Mesenchymal stem cell (in vitro differentiated cells and primary cell): ENCODE results near the gene C11orf58.

ENCODE experiments used
- DNase-seq: peaks from one replicate; pipeline ENCODE4 v3.0.0-alpha.2; 2013
- H2AFZ ChIP-seq: one replicate; pipeline ENCODE4 v1.6.1; 2013; ENCODE audit warnings: low read depth, mild to moderate bottlenecking, control low read depth, inconsistent platforms, low read length, moderate library complexity
- H2AK5ac ChIP-seq: 2 replicates; pipeline ENCODE4 v1.6.1; 2013; ENCODE audit warnings: low read length, moderate library complexity, mild to moderate bottlenecking, inconsistent platforms; ENCODE audit not compliant: severe bottlenecking
- H2BK120ac ChIP-seq: one replicate; pipeline ENCODE4 v1.6.1; 2013; ENCODE audit warnings: low read depth, mild to moderate bottlenecking, inconsistent platforms, low read length, moderate library complexity
- H2BK12ac ChIP-seq, 2 experiments: one replicate each; pipeline ENCODE4 v1.6.1; 2013; ENCODE audit warnings: inconsistent platforms in 2 of 2, low read length in 2 of 2, mild to moderate bottlenecking in 2 of 2, moderate library complexity in 2 of 2, control low read depth in 1 of 2
- H2BK15ac ChIP-seq: one replicate; pipeline ENCODE4 v1.6.1; 2013; ENCODE audit warnings: mild to moderate bottlenecking, low read depth, inconsistent platforms; ENCODE audit not compliant: poor library complexity, severe bottlenecking
- H2BK5ac ChIP-seq: 2 replicates; pipeline ENCODE4 v1.6.1; 2013; ENCODE audit warnings: low read depth, mild to moderate bottlenecking, low read length, control low read depth, inconsistent platforms; ENCODE audit not compliant: poor library complexity, severe bottlenecking
- H3K14ac ChIP-seq, 2 experiments: one replicate each; pipeline ENCODE4 v1.6.1; 2013; ENCODE audit warnings: inconsistent platforms in 2 of 2, low read length in 2 of 2, control low read depth in 1 of 2, mild to moderate bottlenecking in 1 of 2, moderate library complexity in 1 of 2
- H3K18ac ChIP-seq, 2 experiments: one replicate each; pipeline ENCODE4 v1.6.1; 2013; ENCODE audit warnings: inconsistent platforms in 2 of 2, low read length in 2 of 2, control low read depth in 1 of 2, low read depth in 1 of 2, mild to moderate bottlenecking in 1 of 2
- H3K23ac ChIP-seq, 2 experiments: one replicate each; pipeline ENCODE4 v1.6.1; 2013; ENCODE audit warnings: inconsistent platforms in 2 of 2, low read length in 2 of 2, mild to moderate bottlenecking in 2 of 2, moderate library complexity in 2 of 2, control low read depth in 1 of 2
- H3K27ac ChIP-seq: 2 replicates; pipeline ENCODE4 v1.5.1; 2013; ENCODE audit warnings: mild to moderate bottlenecking, moderate library complexity, low read length, control low read depth, inconsistent platforms; ENCODE audit not compliant: poor library complexity, severe bottlenecking
- H3K27me3 ChIP-seq, 2 experiments: 2 replicates each; pipeline versions ENCODE4 v1.6.1 to v1.7.0; 2013; ENCODE audit warnings: low read length in 2 of 2, mild to moderate bottlenecking in 2 of 2, moderate library complexity in 2 of 2, control low read depth in 1 of 2, inconsistent platforms in 1 of 2; ENCODE audit not compliant: control insufficient read depth in 1 of 2, insufficient read depth in 1 of 2
- H3K36me3 ChIP-seq, 2 experiments: 2 replicates each; pipeline versions ENCODE4 v1.6.1 to v1.7.0; 2013; ENCODE audit warnings: low read length in 2 of 2, control low read depth in 1 of 2, inconsistent platforms in 1 of 2, low read depth in 1 of 2, mild to moderate bottlenecking in 1 of 2; ENCODE audit not compliant: insufficient read depth in 2 of 2, control insufficient read depth in 1 of 2
- H3K4ac ChIP-seq, 2 experiments: one replicate each; pipeline ENCODE4 v1.6.1; 2013; ENCODE audit warnings: inconsistent platforms in 2 of 2, low read length in 2 of 2, mild to moderate bottlenecking in 2 of 2, moderate library complexity in 2 of 2, control low read depth in 1 of 2, low read depth in 1 of 2
- H3K4me1 ChIP-seq: 2 replicates; pipeline ENCODE4 v1.6.1; 2013; ENCODE audit warnings: low read depth, low read length, control low read depth; ENCODE audit not compliant: control insufficient read depth, insufficient read depth
- H3K4me2 ChIP-seq: 2 replicates; pipeline ENCODE4 v1.6.1; 2013; ENCODE audit warnings: low read length, mild to moderate bottlenecking, inconsistent platforms; ENCODE audit not compliant: poor library complexity, severe bottlenecking
- H3K4me3 ChIP-seq, 2 experiments: 2 replicates each; pipeline versions ENCODE4 v1.5.1 to v1.7.0; 2013; ENCODE audit warnings: low read length in 2 of 2, mild to moderate bottlenecking in 2 of 2, control low read depth in 1 of 2, low read depth in 1 of 2; ENCODE audit not compliant: insufficient read depth in 1 of 2
- H3K79me1 ChIP-seq: replicated peaks from 2 replicates; pipeline ENCODE4 v1.6.1; 2013; ENCODE audit warnings: mild to moderate bottlenecking, control low read depth, low read length, inconsistent platforms; ENCODE audit not compliant: poor library complexity, severe bottlenecking
- H3K9ac ChIP-seq: 2 replicates; pipeline ENCODE4 v1.7.0; 2013; ENCODE audit warnings: mild to moderate bottlenecking, low read length, moderate library complexity
- H3K9me3 ChIP-seq: 2 replicates; pipeline ENCODE4 v1.7.0; 2013; ENCODE audit warnings: mild to moderate bottlenecking, low read length; ENCODE audit not compliant: control insufficient read depth
- H4K8ac ChIP-seq: one replicate; pipeline ENCODE4 v1.6.1; 2013; ENCODE audit warnings: inconsistent platforms, mild to moderate bottlenecking, low read length, moderate library complexity
- H4K91ac ChIP-seq: one replicate; pipeline ENCODE4 v1.6.1; 2013; ENCODE audit warnings: mild to moderate bottlenecking, low read length, inconsistent platforms
- WGBS: methylation state at CpG from one replicate; pipeline ENCODE4 v1.1.7; 2013; ENCODE audit warnings: mixed read lengths; 5-methylcytosine and 5-hydroxymethylcytosine counted together

Gene C11orf58

GRCh38 chr11:16779436-16779835 is 41.0 kb downstream of the C11orf58 start:
- Histone ChIP-seq H2AFZ (no peak overlapping the region), H3K4ac (no peak overlapping the region), H3K4me3 (no peak overlapping the region), H3K4me2 (no peak overlapping the region), H2BK12ac (no peak overlapping the region), H4K91ac (no peak overlapping the region), H3K79me1 (no peaks in the 10 kb centered on the region), H2BK120ac (no peak overlapping the region), H2AK5ac (no peak overlapping the region), H3K9ac (no peak overlapping the region), H3K4me1 (peaks cover 2% of the 10 kb centered on the region), H3K14ac (no peak overlapping the region), H3K23ac (no peak overlapping the region), H2BK15ac (no peak overlapping the region), H3K36me3 (peaks cover 0 to 11% of the 10 kb centered on the region in 2 experiments), H3K27ac (no peak overlapping the region), H3K9me3 (no peaks in the 10 kb centered on the region), H2BK5ac (no peak overlapping the region), H3K18ac (no peak overlapping the region), H4K8ac (no peak overlapping the region), H3K27me3 (peaks cover 0 to 18% of the 10 kb centered on the region in 2 experiments)
- DNase-seq: no peak
- WGBS: 73% methylated on average over 8 of the region's 8 CpGs

GRCh38 chr11:16780146-16780545 is 41.7 kb downstream of the C11orf58 start:
- H2BK5ac ChIP-seq: no peak overlapping the region
- no peak overlapping the region for H3K18ac ChIP-seq
- no peak overlapping the region for H3K9ac ChIP-seq
- no peak for DNase-seq
- H2BK120ac ChIP-seq: no peak overlapping the region
- peaks cover 2% of the 10 kb centered on the region for H3K4me1 ChIP-seq
- peaks cover 0 to 16% of the 10 kb centered on the region in 2 experiments for H3K27me3 ChIP-seq
- H3K4me2 ChIP-seq: no peak overlapping the region
- H2AK5ac ChIP-seq: no peak overlapping the region
- no peak overlapping the region for H2BK12ac ChIP-seq
- H3K9me3 ChIP-seq: no peaks in the 10 kb centered on the region
- H2BK15ac ChIP-seq: no peak overlapping the region
- no peak overlapping the region for H3K4me3 ChIP-seq
- H3K27ac ChIP-seq: no peak overlapping the region
- H3K36me3 ChIP-seq: peaks cover 0 to 11% of the 10 kb centered on the region in 2 experiments
- H3K79me1 ChIP-seq: no peaks in the 10 kb centered on the region
- no peak overlapping the region for H3K14ac ChIP-seq
- no peak overlapping the region for H2AFZ ChIP-seq
- no peak overlapping the region for H4K8ac ChIP-seq
- no peak overlapping the region for H3K4ac ChIP-seq
- H3K23ac ChIP-seq: no peak overlapping the region
- WGBS: 100% methylated on average over 1 of the region's 2 CpGs
- no peak overlapping the region for H4K91ac ChIP-seq

- Histone ChIP-seq H3K14ac (no peak overlapping the region), H4K8ac (no peak overlapping the region), H2BK15ac (no peak overlapping the region), H3K4me1 (peaks cover 2% of the 10 kb centered on the region), H3K23ac (no peak overlapping the region), H2AFZ (no peak overlapping the region), H4K91ac (no peak overlapping the region), H3K4ac (no peak overlapping the region), H3K79me1 (no peaks in the 10 kb centered on the region), H2BK120ac (no peak overlapping the region), H2AK5ac (no peak overlapping the region), H3K4me3 (no peak overlapping the region), H2BK5ac (no peak overlapping the region), H3K18ac (no peak overlapping the region), H3K36me3 (peaks cover 0 to 11% of the 10 kb centered on the region in 2 experiments), H3K9ac (no peak overlapping the region), H3K27ac (no peak overlapping the region), H2BK12ac (no peak overlapping the region), H3K9me3 (no peaks in the 10 kb centered on the region), H3K27me3 (peaks cover 0 to 9% of the 10 kb centered on the region in 2 experiments), H3K4me2 (no peak overlapping the region)
- 89% methylated on average over 17 of the region's 19 CpGs for WGBS
- no peak for DNase-seq
Measured at GRCh38 chr11:16780698-16781550, 42.5 kb downstream of the C11orf58 start.

GRCh38 chr11:16781936-16782919 is 43.8 kb downstream of the C11orf58 start:
- peaks cover 0 to 11% of the 10 kb centered on the region in 2 experiments for H3K36me3 ChIP-seq
- H3K79me1 ChIP-seq: no peaks in the 10 kb centered on the region
- H3K14ac ChIP-seq: peak overlapping the region in 1 of 2 experiments; percentile 50
- H3K27me3 ChIP-seq: peaks cover 0 to 8% of the 10 kb centered on the region in 2 experiments
- no peak overlapping the region for H2AK5ac ChIP-seq
- H3K18ac ChIP-seq: no peak overlapping the region
- H4K8ac ChIP-seq: no peak overlapping the region
- no peak overlapping the region for H3K4me3 ChIP-seq
- peaks cover 2% of the 10 kb centered on the region for H3K4me1 ChIP-seq
- H3K9ac ChIP-seq: no peak overlapping the region
- H2BK120ac ChIP-seq: no peak overlapping the region
- H2BK5ac ChIP-seq: no peak overlapping the region
- no peak overlapping the region for H3K23ac ChIP-seq
- H3K27ac ChIP-seq: no peak overlapping the region
- H3K4ac ChIP-seq: no peak overlapping the region
- peak overlapping the region; percentile 21 for H4K91ac ChIP-seq
- WGBS: 88% methylated on average over 11 of the region's 11 CpGs
- H3K9me3 ChIP-seq: no peaks in the 10 kb centered on the region
- no peak for DNase-seq
- H2AFZ ChIP-seq: no peak overlapping the region
- H2BK12ac ChIP-seq: no peak overlapping the region
- no peak overlapping the region for H2BK15ac ChIP-seq
- no peak overlapping the region for H3K4me2 ChIP-seq
